ENCODE data around the gene HDAC4. TPM values are rescaled to one million over a fixed set of nuclear protein-coding genes. Genes with fewer than 3 reads are reported as not detected.

The HDAC4 gene
- total and polyA plus RNA-seq, 2 of the 8 experiments (the other 6 are each of a cell fraction or from before 2014, with no cell fraction given) = 15.4 to 31.5 TPM

- Histone ChIP-seq H2BK20ac (ENCODE audit: low read length) (no peak overlapping the region), H3K79me2 (ENCODE audit: control insufficient read depth in 1 of 2, insufficient read depth in 2 of 2, low read length in 2 of 2) (peaks cover 0 to 95% of the 10 kb centered on the region in 2 experiments; a peak in 2 of 4 replicates), H4K8ac (ENCODE audit: extremely low read depth, insufficient read depth, low read length) (0 out of 2 replicates have a peak overlapping the region, but pooled peaks have one; percentile 45), H2AK5ac (ENCODE audit: low read depth, low read length) (no peak overlapping the region), H4K20me1 (replicated peaks in 1 of 2; ENCODE audit: control insufficient read depth in 1 of 2, insufficient read depth in 2 of 2, low read length in 2 of 2) (peaks cover 4 to 20% of the 10 kb centered on the region in 2 experiments), H3K18ac (ENCODE audit: extremely low read depth, low read length) (no peak overlapping the region), H3K36me3 (ENCODE audit: control insufficient read depth in 2 of 4, insufficient read depth in 4 of 4, low read length in 3 of 4) (no peaks in the 10 kb centered on the region), H3K4me3 (ENCODE audit: extremely low read depth in 1 of 4, insufficient read depth in 2 of 4, low read depth in 3 of 4, low read length in 4 of 4) (no peak overlapping the region), H2BK5ac (ENCODE audit: low read depth, low read length) (0 out of 2 replicates have a peak overlapping the region, but pooled peaks have one; percentile 52), H2BK15ac (ENCODE audit: low read length) (no peak overlapping the region), H3K4me1 (replicated peaks in 1 of 4; ENCODE audit: control insufficient read depth in 3 of 4, insufficient read depth in 4 of 4, low read length in 3 of 4) (peaks cover 0 to 22% (median 13%) of the 10 kb centered on the region in 4 experiments; a peak in 5 of 7 replicates), H2AFZ (ENCODE audit: low read length) (no peak overlapping the region), H3K27me3 (replicated peaks in 1 of 4; ENCODE audit: control insufficient read depth in 3 of 4, extremely low read depth in 1 of 4, insufficient read depth in 3 of 4, low read length in 3 of 4) (no peaks in the 10 kb centered on the region), H3K56ac (replicated peaks; ENCODE audit: insufficient read length, low read depth, low read length) (no peak overlapping the region), H3K23me2 (ENCODE audit: low read depth, low read length) (no peaks in the 10 kb centered on the region), H3K79me1 (ENCODE audit: low read depth, low read length) (peaks cover 23% of the 10 kb centered on the region), H3K4me2 (ENCODE audit: insufficient read depth in 1 of 2, low read depth in 2 of 2, low read length in 2 of 2) (no peak overlapping the region), H3K9me3 (ENCODE audit: insufficient read depth in 2 of 2, low read depth in 1 of 2, low read length in 1 of 2) (no peaks in the 10 kb centered on the region), H4K91ac (replicated peaks; ENCODE audit: insufficient read length, low read length) (no peak overlapping the region), H3K23ac (ENCODE audit: insufficient read length) (no peak overlapping the region), H3K9ac (replicated peaks in 1 of 4; ENCODE audit: extremely low read depth in 1 of 4, low read depth in 3 of 4, low read length in 3 of 4) (no peak overlapping the region), H4K5ac (ENCODE audit: insufficient read length, low read depth, low read length) (no peak overlapping the region), H2BK12ac (ENCODE audit: low read depth, low read length) (peak overlapping the region; percentile 60; the same call in 1 of the 2 replicates), H3K4ac (replicated peaks; ENCODE audit: insufficient read length, low read depth, low read length) (no peak overlapping the region), H3K27ac (ENCODE audit: low read depth, low read length) (no peak overlapping the region), H2BK120ac (replicated peaks; ENCODE audit: low read depth, low read length) (no peak overlapping the region), H3K14ac (ENCODE audit: insufficient read length) (no peak overlapping the region)
- DNase-seq (ENCODE audit: low read depth in 1 of 2, low spot score in 2 of 2) (no peak), FAIRE-seq (no peak)
- TF ChIP-seq ATF2 (IDR thresholded peaks at IDR 0.05; ENCODE audit: low read length) (no peak), SAP30 (IDR thresholded peaks at IDR 0.05; ENCODE audit: insufficient read depth, insufficient replicate concordance, low read length) (no peak), JUN (IDR thresholded peaks at IDR 0.05; ENCODE audit: low read depth, low read length) (no peak), GABPA (IDR thresholded peaks at IDR 0.05; ENCODE audit: borderline replicate concordance, insufficient read depth, low read length) (no peak), SRF (IDR thresholded peaks at IDR 0.05; ENCODE audit: low read depth, low read length) (no peak)
- WGBS, 2 experiments (ENCODE audit: extremely low coverage in 1 of 2, insufficient coverage in 1 of 2, insufficient read length in 1 of 2, insufficient replicate concordance in 2 of 2, low coverage in 1 of 2, low lambda C conversion rate in 2 of 2, missing lambda C conversion rate in 1 of 2) = 96% methylated on average over 9 of the region's 14 CpGs; no CpG with 5 or more reads in 1 of the 2 experiments
- ChIA-PET CTCF (ENCODE audit: partially characterized antibody) (interaction anchor here (1.0 to 2.3 kb wide), 4 partner anchors 10 to 119 kb away, joined by 3 to 7 read pairs (median 5); no protein-coding TSS in a partner anchor), POLR2A (ENCODE audit: partially characterized antibody) (interaction anchor here (1.2 kb wide), 1 partner anchor 46 kb away, joined by 3 read pairs; no protein-coding TSS in a partner anchor)
Observed at GRCh38 chr2:239263231-239263630, 137.6 kb downstream of the HDAC4 start.

All from H1 (cell line).